Suppressor macrophage treated with lipopolysaccharide for 1 hour (primary cell): ENCODE results near the gene CAPZB.
"Not testable (repeated sequence)": the region's sequence is repeated elsewhere in the genome, so short reads cannot be mapped to it uniquely, and the experiment has no call there.

Source experiments
- DNase-seq, 3 donors: peaks; one replicate each; pipeline ENCODE4 v3.0.0-alpha.2; 2020 to 2022

CAPZB gene

DNA sequence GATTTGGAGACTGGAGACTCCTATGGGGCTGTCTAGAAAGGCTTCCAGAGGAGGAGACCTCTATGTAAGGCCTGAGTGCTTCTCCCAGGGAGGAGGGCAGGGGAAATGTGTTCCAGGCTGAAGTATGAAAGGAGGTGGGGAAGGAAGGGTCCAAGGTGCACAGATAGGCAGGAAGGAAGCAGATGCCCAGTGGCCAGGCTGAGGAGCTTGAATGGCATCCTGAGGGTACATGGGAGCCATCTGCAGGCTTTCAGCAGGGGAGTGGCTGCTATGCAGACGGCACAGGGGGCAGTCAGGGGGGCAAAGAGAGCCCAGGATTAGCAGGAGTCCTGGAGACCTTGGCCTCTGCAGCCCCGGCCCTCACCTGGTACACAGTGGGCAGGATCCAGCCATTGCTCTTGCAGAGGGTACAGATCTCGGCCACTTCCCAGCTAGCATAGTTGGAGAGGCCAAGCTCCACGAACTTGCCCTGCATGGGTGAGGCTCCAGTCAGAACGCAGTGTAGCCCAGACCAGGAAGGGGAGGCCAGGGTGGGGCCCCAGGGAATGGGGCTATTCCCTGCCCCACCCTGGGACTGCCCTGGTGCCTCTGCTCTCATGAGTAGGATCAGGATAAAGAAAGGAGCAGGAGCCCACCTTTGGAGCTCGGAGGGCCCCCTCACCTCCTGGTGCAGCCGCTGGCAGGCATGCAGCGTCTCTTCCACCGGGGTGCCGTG, 177.4 kb downstream of the CAPZB start:
- no peak for DNase-seq

DNA sequence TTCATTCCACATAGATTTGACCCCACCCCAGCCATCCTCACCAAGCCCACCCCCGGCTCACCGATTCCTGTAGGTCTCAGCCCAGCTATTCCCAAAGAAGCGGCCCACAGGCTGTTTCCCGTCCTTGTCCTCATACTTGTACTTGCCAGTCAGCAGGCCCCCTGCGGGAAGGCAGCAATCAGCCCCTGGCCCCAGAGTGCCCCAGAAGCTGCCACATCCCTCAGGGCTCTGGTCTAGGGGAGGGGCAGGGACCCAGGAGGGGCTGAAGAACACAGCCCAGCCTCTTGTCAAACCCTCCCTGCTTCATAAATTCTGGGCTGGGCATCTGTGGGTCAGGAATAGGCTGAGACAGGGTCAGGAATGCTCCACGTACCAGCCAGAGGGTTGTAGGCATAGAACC, 178.4 kb downstream of the CAPZB start:
- no peak for DNase-seq

DNA sequence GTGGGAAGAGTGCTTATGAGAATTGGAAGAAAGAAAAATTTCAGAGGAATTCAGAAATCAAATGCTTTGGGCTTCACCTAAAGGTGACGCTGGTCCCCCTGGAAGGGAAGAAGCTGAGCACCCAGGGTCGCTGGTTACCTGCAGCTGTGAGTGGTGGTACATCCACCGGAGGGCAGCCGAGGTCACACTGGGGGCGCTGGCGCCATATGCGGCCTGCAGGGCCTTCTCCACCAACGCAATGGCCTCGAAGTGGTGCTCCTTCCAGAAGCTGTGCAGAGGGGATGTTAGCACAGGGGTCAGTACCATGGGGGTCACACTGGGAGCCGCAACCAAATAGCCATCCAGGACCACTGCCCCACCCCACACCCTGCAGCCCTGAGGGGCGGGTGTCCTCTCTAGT, 179.5 kb downstream of the CAPZB start:
- DNase-seq: no peak

GRCh38 chr1:19304081-19304480, 181.3 kb downstream of the CAPZB start:
- DNase-seq: not testable (repeated sequence)

- DNase-seq: no peak
Observed at GRCh38 chr1:19300211-19300610, 185.1 kb downstream of the CAPZB start.

GRCh38 chr1:19294638-19295037, 190.7 kb downstream of the CAPZB start:
- no peak for DNase-seq

DNA sequence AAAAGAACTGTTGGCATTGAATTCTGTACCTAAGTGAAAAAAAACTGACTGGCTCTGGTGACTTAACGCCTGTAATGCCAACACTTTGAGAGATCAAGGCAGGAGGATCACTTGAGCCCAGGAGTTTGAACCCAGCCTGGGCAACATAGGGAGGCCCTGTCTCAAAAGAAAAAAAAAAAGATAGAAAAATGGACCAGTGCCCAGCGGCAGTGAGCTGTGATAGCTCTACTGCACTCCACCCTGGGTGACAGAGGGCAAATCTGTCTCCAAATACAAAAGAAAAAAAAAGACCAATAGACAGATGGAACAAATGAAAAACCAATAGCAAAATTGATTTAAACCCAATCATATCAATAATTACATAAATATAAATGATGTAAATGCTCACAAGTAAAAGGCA, 196.1 kb downstream of the CAPZB start:
- no peak for DNase-seq
